Motor neuron (in vitro differentiated cells): ENCODE results near the gene ZBED6. TPM values are rescaled to one million over a fixed set of nuclear protein-coding genes. Genes with fewer than 3 reads are reported as not detected.
"Not testable (repeated sequence)": the region's sequence is repeated elsewhere in the genome, so short reads cannot be mapped to it uniquely, and the experiment has no call there.

Experiments used
- ATAC-seq, 8 experiments: fragments of 200-7000 bp; cut with Tn5 transposase; replicated peaks in 6 of 8; 2 replicates each; pipeline ENCODE4 v1.8.0; 2021; ENCODE audit warnings: mild to moderate bottlenecking in 8 of 8, moderate library complexity in 8 of 8
- H3K27ac ChIP-seq, 2 donors: fragments of 250-450 bp; sonication (Bioruptor Pico); 2 replicates each; pipeline ENCODE4 v1.9.0; 2021; ENCODE audit warnings: antibody characterized with exemption in 2 of 2, mild to moderate bottlenecking in 2 of 2, moderate library complexity in 1 of 2
- H3K4me1 ChIP-seq, 2 donors: fragments of 250-450 bp; sonication (Bioruptor Pico); replicated peaks in 1 of 2; 2 replicates each; pipeline ENCODE4 v1.6.1; 2021; ENCODE audit warnings: antibody characterized with exemption in 2 of 2, mild to moderate bottlenecking in 2 of 2, moderate library complexity in 1 of 2
- H3K4me3 ChIP-seq, 5 donors: fragments of 250-450 bp; sonication (Bioruptor Pico); 2 replicates each; pipeline ENCODE4 v1.9.0; 2021; ENCODE audit warnings: antibody characterized with exemption in 5 of 5, mild to moderate bottlenecking in 5 of 5, moderate library complexity in 4 of 5
- WGBS, 10 experiments: fragments of 450-650 bp; shearing (Covaris generic); methylation state at CpG; one replicate each; pipeline ENCODE4 v1.0.0; 2022; 5-methylcytosine and 5-hydroxymethylcytosine counted together
- in situ Hi-C, 9 experiments: fragments of 400-800 bp; cut with MboI; loops; one replicate each; pipeline ENCODE4 v1.15.0; 2021; ENCODE audit warnings: low sequenced_read_pairs in 9 of 9, low pct_unique_long_range_greater_than_20kb in 2 of 9; ENCODE audit not compliant: unreplicated experiment in 9 of 9
- total RNA-seq, 8 experiments: library from RNA; unstranded; fragments of 300-600 nt; gene quantifications; 2 replicates each; pipeline versions ENCODE4 v1.2.3 to v1.2.4, GENCODE V29; 2022

The ZBED6 gene
- total RNA-seq, 8 experiments from 2014 or later, result 8.3 to 57.4 (median 13.5) TPM

DNA sequence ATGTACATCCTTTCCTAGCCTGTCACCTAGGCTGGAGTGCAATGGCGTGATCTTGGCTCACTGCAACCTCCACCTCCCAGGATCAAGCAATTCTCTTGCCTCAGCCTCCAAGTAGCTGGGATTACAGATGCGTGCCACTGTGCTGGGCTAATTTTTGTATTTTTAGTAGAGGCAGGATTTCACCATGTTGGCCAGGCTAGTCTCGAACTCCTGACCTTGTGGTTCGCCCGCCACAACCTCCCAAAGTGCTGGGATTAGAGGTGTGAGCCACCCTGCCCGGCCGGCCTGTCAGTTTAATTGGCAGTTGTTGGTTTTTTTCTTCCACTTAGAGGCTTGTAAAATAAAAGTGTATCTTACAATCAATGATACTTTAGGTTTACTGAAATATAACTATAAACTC lies 1.9 kb upstream of the ZBED6 start:
- H3K27ac ChIP-seq, in situ Hi-C loops, H3K4me3 ChIP-seq, ATAC-seq: not testable (repeated sequence)
- WGBS, 10 experiments, result 80 to 100% (median 100%) methylated on average over 1 to 6 of the region's 7 CpGs
- peaks cover 9 to 22% of the 10 kb centered on the region in 2 donors for H3K4me1 ChIP-seq

DNA sequence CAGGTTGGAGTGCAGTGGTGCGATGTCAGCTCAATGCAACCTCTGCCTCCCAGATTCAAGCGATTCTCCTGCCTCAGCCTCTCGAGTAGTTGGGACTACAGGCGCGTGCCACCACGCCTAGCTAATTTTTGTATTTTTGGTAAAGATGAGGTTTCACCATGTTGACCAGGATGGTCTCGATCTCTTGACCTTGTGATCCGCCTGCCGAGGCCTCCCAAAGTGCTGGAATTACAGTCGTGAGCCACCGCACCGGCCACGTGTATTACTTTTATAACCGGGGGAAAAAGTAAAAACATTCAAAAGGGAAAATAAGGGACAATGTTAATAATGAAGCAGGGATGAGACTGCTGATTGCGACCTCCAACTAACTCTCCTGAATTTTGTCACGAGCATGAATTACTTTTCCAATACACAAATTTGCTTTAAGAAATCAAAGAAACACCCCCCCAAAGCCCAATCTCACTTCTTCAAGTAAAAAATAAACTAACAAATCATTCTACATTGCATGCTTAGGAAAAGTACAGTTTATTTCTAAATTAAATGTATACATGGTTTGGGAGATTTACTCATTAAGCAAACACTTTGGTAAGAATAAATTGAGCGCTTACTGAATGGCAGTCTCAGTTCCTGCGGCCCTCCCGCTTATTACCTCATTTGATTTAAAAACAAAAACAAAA lies 521 bp upstream of the ZBED6 start:
- 45 to 100% (median 74%) methylated on average over 1 to 19 of the region's 19 CpGs for WGBS, 10 experiments
- in situ Hi-C loops, result no loop called here
- no peak for ATAC-seq
- Histone ChIP-seq H3K4me1 (peaks cover 9 to 22% of the 10 kb centered on the region in 2 donors), H3K4me3 (peak overlapping the region; percentile 56 to 90 (median 69)), H3K27ac (no peak overlapping the region)

DNA sequence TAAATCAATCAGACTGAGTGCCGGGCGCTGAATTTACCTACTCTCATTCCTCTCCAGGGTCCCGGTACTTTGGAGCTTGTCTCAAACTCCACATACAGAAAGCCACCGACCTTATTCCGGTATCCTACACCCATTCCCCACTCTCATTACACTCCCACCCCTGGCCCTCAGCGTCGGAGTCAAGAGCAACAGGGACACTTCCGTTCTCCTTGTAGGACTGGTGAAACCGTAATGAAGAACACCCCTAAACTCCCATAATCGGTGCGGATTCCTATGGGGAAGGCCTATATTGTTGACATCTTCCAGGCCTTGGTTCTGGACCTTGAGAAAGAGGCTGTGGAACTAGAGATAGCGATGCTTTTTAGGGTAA lies 798 bp downstream of the ZBED6 start:
- H3K27ac ChIP-seq, result peak overlapping the region; percentile 98 to 99
- peak overlapping the region; percentile 56 to 90 (median 69) for H3K4me3 ChIP-seq
- in situ Hi-C loops, result no loop called here
- peaks cover 12 to 17% of the 10 kb centered on the region in 2 donors for H3K4me1 ChIP-seq
- WGBS, 10 experiments, result 0 to 3% (median 0%) methylated on average over 1 to 10 of the region's 12 CpGs; no CpG with 5 or more reads in 2 of the 10 experiments
- ATAC-seq, result peak; percentile 4 to 25 (median 14)

DNA sequence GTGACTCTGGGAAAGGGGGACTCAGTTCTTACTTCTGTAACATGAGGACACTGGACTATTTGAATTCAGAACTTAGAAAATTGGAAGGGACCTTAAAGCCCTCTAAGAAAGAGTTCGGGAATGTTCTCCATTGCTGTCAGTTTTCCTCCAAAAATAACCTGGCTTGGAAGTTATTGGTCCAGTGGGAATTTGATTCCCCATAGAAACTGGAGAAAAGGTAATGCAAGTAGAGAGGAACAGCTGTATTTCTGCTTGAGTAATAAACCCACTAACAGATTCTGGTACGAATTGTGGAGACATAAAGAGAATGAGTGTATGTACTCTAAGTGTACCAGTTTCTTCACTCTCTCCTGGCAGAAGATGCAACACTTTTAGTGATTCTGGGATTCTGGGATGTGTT lies 1.8 kb downstream of the ZBED6 start:
- Histone ChIP-seq H3K4me1 (peaks cover 12 to 17% of the 10 kb centered on the region in 2 donors), H3K4me3 (peak overlapping the region in 1 of 5 donors; percentile 90), H3K27ac (no peak overlapping the region)
- WGBS, 10 experiments, result 48 to 95% (median 90%) methylated on average over 1 to 2 of the region's 2 CpGs; no CpG with 5 or more reads in 1 of the 10 experiments
- no peak for ATAC-seq
- in situ Hi-C loops, result no loop called here

DNA sequence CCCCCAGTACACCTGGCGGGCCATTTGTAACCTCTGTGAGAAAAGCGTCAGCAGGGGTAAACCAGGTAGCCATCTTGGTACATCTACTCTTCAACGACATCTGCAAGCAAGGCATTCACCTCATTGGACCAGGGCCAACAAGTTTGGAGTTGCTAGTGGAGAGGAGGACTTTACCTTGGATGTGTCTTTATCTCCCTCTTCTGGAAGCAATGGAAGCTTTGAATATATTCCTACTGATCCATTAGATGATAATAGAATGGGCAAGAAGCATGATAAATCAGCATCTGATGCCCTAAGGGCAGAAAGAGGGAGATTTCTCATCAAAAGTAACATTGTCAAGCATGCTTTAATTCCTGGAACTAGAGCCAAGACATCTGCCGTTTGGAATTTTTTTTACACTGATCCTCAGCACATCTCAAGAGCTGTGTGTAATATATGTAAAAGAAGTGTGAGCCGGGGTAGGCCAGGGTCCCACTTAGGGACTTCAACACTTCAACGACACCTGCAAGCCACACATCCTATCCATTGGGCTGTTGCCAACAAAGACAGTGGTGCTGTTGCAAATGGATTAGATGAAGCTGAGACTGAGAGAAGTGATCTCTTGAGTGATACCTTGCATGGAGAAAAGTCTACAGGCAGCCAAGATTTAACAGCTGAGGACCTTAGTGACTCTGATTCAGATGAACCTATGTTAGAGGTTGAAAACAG lies 2.7 kb downstream of the ZBED6 start:
- in situ Hi-C loops, result no loop called here
- ATAC-seq, result peak in 3 of 8 experiments; percentile 1 to 49 (median 2)
- WGBS, 10 experiments, result 42 to 100% (median 93%) methylated on average over 1 to 6 of the region's 6 CpGs; no CpG with 5 or more reads in 1 of the 10 experiments

DNA sequence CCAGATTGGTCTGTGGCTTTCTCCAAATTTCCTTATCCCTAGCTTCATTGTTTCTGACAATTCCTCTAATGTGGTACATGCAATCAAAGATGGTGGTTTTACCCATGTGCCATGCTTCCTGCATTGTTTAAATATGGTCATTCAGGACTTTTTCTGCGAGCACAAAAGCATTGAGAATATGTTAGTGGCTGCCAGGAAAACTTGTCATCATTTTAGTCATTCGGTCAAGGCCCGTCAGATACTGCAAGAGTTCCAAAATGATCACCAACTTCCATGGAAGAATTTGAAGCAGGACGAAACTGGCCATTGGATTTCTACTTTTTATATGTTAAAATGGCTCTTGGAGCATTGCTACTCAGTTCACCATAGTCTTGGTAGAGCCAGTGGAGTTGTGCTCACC lies 3.7 kb downstream of the ZBED6 start:
- Histone ChIP-seq H3K27ac (no peak overlapping the region), H3K4me1 (peaks cover 12 to 17% of the 10 kb centered on the region in 2 donors), H3K4me3 (no peak overlapping the region)
- WGBS, 10 experiments, result 20 to 100% (median 89%) methylated on average over 1 to 4 of the region's 4 CpGs
- no peak for ATAC-seq
- in situ Hi-C loops, result no loop called here

More for the DNA sequence above, 2.7 kb downstream of the ZBED6 start:
- no peak overlapping the region for H3K4me3 ChIP-seq
- no peak overlapping the region for H3K27ac ChIP-seq
- peaks cover 12 to 17% of the 10 kb centered on the region in 2 donors for H3K4me1 ChIP-seq

DNA sequence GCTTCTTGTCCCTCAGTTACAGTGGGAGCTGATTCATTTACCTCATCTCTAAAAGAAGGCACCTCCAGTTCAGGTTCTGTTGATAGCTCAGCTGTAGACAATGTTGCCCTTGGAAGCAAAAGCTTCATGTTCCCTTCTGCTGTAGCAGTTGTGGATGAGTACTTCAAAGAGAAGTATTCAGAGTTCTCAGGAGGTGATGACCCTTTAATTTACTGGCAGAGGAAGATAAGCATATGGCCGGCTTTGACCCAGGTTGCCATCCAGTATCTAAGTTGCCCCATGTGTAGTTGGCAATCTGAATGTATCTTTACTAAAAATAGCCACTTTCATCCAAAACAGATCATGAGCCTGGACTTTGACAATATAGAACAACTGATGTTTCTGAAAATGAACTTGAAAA lies 4.5 kb downstream of the ZBED6 start:
- no peak overlapping the region for H3K4me3 ChIP-seq
- in situ Hi-C loops, result no loop called here

DNA sequence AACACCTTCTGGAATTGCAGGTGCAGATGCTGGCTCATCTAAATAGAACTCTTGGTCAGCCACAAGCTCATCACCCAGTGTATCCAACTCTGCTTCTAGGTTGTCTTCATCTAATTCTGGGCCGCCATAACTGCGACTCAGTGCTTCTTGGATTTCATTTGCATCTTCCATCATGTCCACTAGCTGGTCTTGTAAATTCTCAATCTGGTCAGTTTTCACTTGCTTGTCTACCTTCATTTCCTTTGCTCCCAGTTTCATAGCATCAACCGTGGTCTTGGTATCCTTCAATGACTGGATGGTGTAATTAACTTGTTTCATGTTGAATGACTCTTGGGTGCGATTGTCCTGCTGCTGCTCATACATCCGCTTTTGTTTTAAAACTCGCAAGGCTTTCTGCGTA lies 10.3 kb downstream of the ZBED6 start:
- 79 to 100% (median 97%) methylated on average over 3 to 7 of the region's 7 CpGs for WGBS, 10 experiments
- in situ Hi-C loops, result no loop called here

More for the DNA sequence above, 4.5 kb downstream of the ZBED6 start:
- peaks cover 10 to 14% of the 10 kb centered on the region in 2 donors for H3K4me1 ChIP-seq
- WGBS, 10 experiments, result 67 to 100% (median 100%) methylated on average over 1 of the region's 1 CpG; no CpG with 5 or more reads in 5 of the 10 experiments
- H3K27ac ChIP-seq, result no peak overlapping the region
- ATAC-seq, result no peak

DNA sequence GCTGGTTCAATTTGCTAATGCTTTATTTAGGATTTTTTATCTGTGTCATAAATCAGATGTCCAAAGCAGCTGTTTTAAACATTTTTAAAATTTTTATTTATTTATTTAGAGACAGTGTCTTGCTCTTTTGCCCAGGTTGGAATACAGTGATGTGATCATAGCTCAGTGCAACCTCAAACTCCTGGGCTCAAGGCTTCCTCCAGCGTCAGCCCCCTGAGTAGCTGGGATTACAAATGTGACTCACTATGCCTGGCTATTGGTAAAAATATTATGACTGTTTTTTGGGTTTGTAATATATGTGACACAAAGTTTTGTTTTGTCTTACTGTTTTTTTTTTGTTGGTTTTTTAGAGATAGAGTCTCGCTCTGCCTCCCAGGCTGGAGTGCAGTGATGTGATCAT lies 11.8 kb downstream of the ZBED6 start:
- Histone ChIP-seq H3K27ac (no peak overlapping the region), H3K4me1 (no peaks in the 10 kb centered on the region), H3K4me3 (no peak overlapping the region)
- in situ Hi-C loops, result no loop called here
- 31 to 100% (median 100%) methylated on average over 1 to 2 of the region's 2 CpGs; no CpG with 5 or more reads in 3 of the 10 experiments for WGBS, 10 experiments
- no peak for ATAC-seq

More for the DNA sequence above, 10.3 kb downstream of the ZBED6 start:
- ATAC-seq, result no peak
- Histone ChIP-seq H3K4me3 (no peak overlapping the region), H3K4me1 (no peaks in the 10 kb centered on the region), H3K27ac (no peak overlapping the region)

DNA sequence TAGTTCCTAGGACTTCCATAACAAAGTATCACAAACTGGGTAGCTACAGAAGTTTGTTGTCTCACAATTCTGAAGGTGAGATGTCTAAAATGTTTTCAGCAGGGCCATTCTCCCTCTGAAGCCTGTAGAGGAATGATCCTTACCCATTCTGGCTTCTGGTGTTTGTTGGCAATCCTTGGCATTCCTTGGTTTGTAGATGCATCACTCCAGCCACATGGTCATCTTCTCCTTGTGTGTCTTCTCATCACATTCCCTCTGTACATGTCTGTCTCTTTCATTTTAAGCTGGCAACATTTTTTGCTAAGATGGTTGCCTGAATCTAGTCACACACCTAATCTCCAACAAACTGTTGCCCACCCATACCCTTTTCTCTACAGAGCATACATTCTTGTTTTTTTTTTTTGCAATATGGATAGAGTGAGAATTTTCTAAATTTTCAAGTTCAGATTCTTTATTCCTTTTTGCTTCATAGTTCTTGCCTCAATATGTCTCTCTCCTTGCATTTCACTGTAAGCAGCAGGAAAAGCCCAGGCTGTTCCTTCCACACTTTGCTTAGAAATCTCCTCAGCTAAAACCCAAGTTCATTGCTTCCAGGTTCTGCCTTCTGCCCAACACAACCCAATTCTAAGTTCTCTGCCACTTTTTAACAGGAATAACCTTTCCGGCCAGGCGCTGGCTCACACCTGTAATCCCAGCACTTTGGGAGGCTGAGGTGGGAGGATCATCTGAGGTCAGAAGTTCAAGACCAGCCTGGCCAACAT lies 18.3 kb downstream of the ZBED6 start:
- no peak overlapping the region for H3K27ac ChIP-seq
- no peaks in the 10 kb centered on the region for H3K4me1 ChIP-seq
- in situ Hi-C loops, result no loop called here
- WGBS, 10 experiments, result 90 to 100% (median 100%) methylated on average over 1 to 2 of the region's 2 CpGs; no CpG with 5 or more reads in 4 of the 10 experiments
- no peak overlapping the region for H3K4me3 ChIP-seq
- no peak for ATAC-seq

DNA sequence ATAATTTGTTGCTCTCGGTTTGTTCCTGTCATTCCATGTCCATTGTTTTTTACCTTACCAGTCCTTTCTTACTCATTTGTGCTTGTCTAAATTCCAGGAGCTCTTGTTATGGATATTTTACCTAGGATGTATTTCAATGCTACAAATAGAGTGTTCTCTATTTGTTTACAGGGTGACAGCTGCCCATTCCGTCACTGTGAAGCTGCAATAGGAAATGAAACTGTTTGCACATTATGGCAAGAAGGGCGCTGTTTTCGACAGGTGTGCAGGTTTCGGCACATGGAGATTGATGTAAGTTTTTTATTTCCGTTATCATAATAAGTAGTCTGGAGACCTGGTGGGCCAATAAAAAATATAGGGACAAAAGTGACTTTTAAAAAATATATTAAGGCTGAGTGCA lies 23.0 kb downstream of the ZBED6 start:
- no peak overlapping the region for H3K4me3 ChIP-seq
- 79 to 100% (median 93%) methylated on average over 2 to 6 of the region's 6 CpGs for WGBS, 10 experiments
- ATAC-seq, result no peak
- H3K27ac ChIP-seq, result no peak overlapping the region
- H3K4me1 ChIP-seq, result no peaks in the 10 kb centered on the region
- in situ Hi-C loops, result no loop called here

DNA sequence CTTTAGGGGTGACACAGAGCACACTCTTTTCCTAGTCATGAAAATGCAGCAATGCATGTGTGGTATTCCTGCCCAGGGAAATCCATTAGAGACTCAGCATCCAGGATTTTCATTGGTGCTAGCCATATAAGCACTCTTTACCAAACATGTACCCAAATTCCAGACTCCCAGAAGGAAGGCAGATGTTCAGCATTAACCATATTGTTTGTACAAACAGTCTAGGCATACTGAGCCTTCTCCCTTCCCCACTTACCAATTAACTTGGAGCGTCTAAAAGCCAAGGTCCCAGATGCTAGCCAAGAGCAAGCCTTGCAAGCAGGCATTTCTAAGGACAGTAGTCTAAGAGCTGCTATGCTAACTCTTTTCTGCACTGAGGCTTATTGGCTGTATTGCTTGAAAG lies 27.9 kb downstream of the ZBED6 start:
- WGBS, 10 experiments, result 0 to 100% (median 100%) methylated on average over 1 of the region's 1 CpG; no CpG with 5 or more reads in 4 of the 10 experiments
- peak in 3 of 8 experiments; percentile 46 to 78 (median 76) for ATAC-seq
- H3K27ac ChIP-seq, result no peak overlapping the region
- H3K4me3 ChIP-seq, result no peak overlapping the region
- in situ Hi-C loops, result no loop called here
- no peaks in the 10 kb centered on the region for H3K4me1 ChIP-seq

DNA sequence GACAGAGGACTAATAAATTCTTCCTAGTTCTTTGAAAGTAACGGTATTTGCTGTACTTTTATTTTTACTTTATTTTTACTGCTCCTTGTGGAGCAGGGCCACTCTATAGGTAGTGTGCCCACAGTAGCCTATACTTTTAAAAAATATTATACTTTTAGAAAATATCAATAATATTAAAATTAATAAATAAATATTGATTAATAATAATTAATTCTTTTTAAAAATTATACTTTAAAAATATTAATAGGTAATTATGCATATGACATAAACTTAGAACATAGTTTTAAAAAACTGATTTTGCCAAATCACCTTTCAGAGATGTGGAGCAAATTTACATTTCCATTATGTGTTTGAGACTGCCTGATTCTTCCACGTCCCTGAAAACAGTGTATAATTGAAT lies 30.8 kb downstream of the ZBED6 start:
- H3K27ac ChIP-seq, result no peak overlapping the region
- no peak for ATAC-seq
- 75 to 100% (median 94%) methylated on average over 1 to 2 of the region's 2 CpGs for WGBS, 10 experiments
- no peaks in the 10 kb centered on the region for H3K4me1 ChIP-seq
- in situ Hi-C loops, result no loop called here
- no peak overlapping the region for H3K4me3 ChIP-seq
